ENCODE data around the gene IL10. TPM values are rescaled to one million over a fixed set of nuclear protein-coding genes. Genes with fewer than 3 reads are reported as not detected.

IL10 gene
- 0.42 TPM for polyA plus RNA-seq (ENCODE audit: insufficient read length)
- long read RNA-seq, donor 1 = 0 reads
- long read RNA-seq, donor 2 = 0 reads
- long read RNA-seq, donor 3 = 0 reads
- long read RNA-seq, donor 4 = 0 reads
- long read RNA-seq, donor 5 = 0 reads
- long read RNA-seq, donor 6 = 0 reads
- long read RNA-seq, donor 7 = 0 reads
- long read RNA-seq, donor 8 = 0 reads

DNA sequence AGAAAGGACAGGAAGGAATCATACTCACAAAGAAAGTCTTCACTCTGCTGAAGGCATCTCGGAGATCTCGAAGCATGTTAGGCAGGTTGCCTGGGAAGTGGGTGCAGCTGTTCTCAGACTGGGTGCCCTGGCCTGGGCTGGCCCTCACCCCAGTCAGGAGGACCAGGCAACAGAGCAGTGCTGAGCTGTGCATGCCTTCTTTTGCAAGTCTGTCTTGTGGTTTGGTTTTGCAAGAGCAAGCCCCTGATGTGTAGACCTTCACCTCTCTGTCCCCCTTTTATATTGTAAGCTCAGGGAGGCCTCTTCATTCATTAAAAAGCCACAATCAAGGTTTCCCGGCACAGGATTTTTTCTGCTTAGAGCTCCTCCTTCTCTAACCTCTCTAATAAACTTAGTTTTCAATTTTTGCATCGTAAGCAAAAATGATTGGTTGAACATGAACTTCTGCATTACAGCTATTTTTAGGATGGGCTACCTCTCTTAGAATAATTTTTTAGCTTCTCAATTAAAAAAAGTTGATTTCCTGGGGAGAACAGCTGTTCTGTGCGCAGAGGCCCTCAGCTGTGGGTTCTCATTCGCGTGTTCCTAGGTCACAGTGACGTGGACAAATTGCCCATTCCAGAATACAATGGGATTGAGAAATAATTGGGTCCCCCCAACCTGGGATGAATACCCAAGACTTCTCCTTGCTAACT is at the start of gene IL10:
TSS of gene IL10 (minus strand) at position 252 of the 695 bp plus-strand sequence. CDS start at position 193, 59 bp downstream.
- no peak for DNase-seq

DNA sequence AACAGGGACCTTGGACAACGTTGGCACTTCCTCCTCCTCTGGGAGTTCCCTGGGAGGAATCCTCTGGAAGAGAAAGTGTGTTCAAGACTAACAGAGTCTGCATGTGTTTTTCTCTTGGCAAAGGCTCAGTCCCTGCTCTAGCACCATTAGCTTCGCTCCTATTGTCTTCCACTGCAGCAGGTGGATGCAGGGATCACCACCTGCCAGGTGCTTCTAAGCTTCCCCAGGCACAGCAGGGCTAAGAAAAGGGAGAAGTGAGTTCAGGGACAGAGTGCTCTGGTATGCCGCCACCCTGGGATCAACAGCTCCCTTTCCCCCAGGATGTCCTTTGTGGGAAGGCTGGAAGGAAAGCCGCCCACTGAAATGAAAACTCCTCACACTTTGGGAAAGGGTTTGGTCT is 49.2 kb upstream of the IL10 start:
- no peak for DNase-seq

DNA sequence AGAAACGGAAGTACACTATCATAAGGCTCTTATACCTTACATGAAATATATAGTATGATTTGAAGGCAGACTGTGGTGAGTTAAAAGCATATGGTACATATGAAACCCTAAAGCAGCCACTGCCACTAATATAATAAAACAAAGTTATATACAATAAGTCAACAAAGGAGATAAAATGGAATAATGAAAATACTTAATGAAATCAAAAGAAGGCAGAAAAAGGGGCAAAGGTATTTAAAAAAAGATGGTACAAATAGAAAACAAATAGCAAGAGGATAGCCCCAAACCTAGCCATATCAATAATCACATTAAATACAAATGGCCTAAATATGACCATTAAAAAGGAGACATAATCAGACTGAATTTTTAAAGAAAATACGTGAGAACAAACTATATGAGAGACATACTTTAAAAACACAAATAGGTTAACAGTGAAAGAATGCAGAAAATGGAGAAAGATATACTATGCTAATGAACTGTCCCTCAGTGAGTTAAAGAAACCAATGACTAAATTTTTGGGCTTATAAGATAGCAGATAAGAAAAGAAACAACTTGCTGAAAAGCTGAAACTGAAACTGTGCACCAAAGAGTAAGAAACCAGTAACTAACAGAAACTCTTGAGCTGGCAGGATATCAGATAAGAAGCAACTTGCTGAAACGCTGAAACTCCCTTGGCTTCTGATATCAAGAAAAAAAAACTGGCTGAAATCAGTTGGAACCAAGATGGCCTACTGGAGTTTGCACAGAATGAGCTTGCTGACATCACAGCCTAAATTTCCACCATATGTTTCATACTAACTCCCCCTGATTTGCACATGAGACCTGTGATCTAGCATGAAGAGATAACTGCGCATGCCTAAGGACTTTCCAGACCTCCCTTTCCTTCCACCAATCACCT is 44.3 kb upstream of the IL10 start:
- no peak for DNase-seq

DNA sequence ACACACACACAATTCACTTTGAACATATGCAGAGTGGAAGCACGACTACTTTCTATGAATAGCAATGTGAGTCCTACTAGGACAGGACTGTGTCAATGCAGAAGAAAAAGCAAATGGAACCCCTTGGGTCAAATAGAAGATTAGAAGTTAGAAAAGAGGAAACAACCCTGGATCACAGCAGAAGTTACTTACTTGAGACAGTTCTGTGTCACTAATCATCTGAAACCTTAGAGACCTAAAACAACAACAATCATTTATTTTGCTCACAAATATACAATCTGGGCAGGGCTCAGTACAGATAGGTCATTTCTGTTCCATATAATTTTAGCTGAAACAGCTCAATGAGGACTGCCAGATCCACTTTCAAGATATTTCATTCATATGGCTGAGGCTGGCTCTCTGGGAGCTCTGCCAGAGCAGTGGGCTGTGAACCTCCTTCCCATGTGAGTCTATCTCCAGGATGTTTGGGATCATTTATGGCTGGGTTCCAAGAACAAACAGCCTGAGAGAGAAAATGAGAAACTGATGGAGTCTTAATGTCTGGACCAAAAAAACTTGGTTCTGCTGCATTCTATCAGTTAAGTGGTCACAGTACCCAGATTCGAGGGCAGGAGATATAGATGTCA is 42.5 kb upstream of the IL10 start:
- DNase-seq = no peak

DNA sequence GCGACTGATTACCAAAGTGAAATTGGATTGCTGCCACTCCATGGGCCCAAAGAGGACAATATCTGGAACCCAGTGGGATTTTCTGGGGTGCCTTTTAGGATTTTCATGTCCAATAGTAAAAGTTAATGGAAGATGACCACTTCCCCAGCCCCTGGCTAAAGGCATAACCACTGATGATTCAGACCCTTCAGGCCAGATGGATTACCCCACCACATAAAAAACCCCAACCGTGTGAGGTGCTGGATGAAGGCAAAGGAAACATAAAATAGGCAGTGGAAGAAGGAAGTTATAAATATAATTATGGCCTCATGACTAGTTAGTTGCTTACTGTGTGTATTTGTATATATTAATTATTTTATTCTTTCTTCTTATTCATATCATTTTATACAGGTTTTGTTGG is 40.2 kb upstream of the IL10 start:
- DNase-seq = no peak

DNA sequence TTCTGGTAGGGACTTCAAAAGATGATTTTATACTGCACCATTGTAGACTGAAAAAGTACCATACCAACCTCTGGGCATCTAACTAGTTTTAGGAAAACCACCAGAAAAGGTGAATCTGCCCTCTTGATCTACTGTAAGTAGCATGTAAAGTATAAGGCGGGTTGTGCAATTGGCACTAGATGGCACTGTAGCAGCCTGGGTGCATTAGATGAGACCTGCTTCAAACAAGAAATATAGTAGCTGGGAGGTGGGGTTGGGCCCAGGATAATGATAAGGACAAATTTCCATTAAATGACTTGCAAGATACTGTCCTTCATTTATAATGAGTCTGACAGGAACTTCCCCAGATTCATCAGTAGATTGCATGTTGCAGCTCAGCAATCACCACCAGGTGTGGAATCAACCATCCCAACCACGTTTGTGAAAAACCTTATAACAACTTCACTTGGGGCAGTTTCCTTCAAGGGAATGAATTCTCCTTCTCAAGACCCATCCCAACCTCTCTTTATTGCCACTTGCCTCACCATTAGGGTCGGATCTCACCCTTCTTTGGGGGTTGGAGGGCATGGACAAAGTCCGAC is 37.3 kb upstream of the IL10 start:
- DNase-seq = no peak

DNA sequence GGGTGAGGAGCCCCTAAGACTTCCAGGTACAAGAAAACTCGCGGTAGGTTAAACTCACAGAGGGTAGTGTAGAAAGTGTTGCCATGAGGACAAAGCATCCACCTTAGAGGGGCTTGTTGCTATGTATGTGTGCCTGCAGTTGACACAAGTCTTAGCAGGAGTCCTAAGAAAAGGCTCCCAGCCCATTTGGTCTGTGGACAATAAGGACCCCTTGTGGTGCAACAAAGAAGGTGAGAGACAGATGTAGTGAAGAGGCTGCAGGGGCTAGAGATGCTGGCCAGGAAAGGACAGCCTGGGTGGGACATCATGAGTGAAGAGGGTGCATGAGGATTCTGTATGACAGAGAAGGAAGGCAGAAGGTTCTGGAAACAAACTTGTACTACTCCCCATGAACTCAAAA is 36.3 kb upstream of the IL10 start:
- no peak for DNase-seq

DNA sequence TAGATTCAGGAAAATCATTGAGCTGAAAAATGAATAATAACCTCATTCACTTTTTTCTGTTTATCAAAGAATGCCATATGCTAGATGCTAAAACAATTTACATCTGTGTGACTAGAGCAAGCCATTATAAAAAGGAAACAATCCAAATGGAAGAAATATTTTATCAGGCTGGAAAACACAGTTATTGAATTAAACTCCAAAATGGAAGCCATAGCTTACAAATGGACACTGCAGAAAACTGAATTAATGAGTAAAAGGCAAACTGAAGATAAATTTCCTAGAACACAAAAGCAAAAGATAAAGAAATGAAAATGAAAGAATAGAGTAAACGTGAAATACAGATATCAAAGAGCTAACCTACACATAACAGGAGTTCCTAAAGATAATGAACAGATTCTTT is 33.1 kb upstream of the IL10 start:
- no peak for DNase-seq

DNA sequence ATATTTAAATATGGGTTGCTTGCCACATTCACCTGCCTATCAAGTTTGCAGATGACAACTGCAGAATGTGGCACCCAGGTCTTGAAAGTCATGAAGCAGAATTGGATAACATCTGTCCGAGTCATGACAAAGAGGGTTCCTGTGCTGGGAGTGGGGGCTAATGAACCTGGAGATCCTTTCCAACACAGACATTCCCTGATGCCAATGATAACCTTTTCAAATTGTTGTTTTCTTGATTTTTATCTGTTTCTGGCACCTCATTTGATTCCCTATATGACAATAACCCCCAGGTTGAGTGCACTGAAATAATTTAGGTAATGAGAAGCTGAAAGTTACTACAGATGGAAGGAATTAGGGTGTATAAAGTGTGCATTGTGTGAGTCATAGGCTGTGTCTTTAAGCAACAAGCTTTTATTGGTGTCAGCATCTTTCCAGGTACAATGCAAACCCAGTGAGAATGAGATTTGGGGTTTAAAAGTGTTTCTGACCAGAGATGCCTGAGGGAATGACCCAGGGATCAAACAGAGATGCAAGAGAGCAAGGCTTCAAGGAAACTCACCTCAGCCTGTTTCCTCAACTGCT is 32.0 kb upstream of the IL10 start:
- DNase-seq = no peak

DNA sequence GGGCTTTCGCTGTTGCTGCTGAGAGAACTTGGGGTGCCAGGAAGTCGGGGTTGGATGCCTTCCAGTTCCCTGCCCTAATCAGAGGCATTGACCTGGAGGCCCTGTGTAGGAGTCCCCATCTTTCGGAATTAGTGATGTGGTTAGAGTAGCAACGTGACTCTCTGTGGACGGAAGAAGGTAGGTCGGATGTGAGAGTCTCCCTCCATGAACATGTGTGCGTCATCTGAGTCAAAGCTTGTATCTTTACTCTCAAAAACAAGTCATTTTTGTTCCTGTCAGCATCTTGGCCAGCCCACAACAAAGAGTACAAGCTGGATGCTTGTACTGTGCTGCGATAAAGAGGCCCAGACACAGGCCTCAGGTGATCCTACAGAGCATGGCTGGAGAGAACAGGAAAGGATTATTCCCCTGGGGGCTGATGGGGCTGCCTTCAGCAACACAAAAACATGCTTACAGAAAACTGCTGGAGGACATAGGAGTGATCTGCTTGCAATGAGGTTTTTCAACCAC is 31.0 kb upstream of the IL10 start:
- no peak for DNase-seq

DNA sequence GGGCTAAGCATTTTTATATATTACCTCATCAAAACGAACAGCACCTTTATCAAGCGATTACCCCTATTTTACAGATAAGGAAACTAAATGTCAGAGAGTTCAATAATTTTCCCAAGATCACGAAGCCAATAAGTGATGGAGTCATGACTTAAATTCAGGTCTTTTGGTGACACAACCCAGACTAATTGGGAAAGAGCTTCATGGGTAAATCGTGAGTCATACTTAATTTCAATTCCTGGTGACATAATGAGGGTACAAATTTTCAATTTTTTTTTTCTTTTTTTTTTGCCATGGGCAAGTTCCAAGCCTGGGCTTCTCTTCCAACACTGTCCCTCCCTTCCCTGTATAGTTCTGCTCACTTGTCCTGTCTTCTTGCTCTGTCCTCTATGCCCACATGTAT is 30.1 kb upstream of the IL10 start:
- no peak for DNase-seq

DNA sequence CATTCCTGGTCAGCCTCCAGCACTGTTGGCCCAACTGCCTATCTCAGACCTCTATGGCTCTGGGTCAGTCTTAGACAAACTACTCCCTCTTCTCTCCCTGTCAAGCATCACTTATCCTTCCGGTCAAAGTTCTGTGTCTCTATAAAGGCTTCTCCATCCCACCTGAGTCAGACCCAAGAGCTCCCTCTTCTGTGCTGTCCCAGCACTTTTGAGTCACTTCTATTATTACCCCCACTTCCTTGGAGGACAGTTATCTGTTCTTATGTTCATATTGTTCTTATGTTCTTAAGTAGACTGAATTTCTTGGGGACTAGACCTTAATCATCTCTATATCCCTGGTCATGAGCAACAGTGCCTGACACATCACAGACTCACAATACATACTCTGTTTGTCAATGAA is 29.2 kb upstream of the IL10 start:
- DNase-seq = no peak

DNA sequence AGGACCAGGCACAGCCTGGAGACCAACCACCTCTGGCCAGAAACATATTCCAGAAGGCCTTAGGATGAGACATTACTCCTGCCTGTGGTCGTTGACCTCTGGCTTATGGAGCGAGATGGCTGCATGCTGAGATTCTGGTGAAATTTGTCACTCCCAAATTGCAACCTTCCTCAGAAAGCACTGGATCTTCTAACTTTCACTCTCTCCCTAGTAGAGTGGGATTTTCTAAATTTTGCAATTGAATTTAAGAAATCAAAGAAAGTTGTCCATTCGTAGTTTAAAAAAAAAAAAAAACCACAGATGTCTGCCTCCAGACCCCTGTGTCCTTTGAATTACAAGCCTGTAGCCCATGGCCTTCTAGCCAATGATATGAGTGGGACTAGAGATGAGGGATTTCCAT is 28.6 kb upstream of the IL10 start:
- DNase-seq = no peak

DNA sequence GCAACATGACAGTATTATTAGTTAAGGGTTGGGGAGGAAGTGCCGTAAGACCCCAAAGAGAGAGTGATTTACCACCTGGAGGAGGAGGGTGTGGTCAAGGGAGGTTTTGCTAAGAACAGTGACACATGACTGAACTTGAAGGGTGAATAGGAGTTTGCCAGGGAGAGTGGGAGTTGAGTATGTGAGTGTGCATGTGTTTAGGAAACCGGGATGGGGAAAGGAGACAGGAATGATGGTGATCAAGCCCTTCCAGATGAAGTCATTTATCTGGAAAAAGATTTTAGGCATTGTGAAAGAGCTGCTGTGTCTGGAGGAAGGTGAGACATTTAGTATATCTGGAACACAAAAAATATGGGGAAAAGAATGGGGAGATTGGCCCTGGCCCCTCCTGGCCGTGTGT is 28.1 kb upstream of the IL10 start:
- no peak for DNase-seq

DNA sequence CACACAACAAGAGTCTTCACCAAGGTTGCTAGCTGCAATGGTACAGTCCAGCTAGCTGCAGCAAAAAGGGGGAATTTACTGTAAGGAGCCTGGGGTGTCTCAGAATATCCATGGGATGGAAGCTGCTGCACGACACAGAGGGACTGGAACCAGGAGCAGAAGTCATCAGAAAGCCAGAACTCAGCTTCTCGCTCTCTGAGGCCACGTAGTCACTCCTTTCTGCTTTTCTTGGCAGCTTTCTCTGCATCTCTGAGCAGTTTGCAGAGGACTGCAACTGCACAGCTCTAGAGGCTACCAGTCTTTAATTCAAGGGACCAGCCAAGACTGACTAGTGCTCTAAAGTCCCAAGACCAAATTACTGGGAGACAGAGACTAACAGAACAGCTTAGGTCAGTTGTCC is 27.0 kb upstream of the IL10 start:
- DNase-seq = no peak

DNA sequence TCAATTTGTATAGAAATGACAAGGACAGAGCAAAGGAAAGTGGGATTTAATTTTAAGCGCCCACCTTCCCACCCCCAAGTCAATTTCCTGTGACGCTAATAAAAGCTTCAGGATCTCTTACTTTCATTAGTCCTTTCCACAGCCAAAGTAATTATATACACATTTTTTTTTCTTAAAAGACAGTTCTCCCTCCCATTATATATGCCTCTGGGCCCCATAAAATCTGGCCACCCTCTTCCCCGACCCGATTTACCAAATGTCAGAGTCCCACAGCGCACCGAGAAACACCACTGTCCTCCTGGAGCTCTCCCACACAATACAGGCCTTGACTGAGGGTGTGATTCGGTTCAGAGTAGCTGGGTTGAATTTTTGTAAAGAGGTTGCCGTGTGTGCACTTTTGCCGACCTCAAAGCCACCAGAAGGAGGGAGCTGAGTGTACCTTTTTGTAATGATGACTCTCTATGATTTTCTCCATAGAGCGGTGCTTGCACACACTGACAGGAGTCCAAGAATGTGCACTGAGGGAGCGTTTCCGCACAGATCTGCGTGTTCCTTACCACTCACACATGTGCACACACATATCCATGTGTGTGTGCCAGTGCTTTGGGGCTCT is 26.2 kb upstream of the IL10 start:
- DNase-seq = no peak

DNA sequence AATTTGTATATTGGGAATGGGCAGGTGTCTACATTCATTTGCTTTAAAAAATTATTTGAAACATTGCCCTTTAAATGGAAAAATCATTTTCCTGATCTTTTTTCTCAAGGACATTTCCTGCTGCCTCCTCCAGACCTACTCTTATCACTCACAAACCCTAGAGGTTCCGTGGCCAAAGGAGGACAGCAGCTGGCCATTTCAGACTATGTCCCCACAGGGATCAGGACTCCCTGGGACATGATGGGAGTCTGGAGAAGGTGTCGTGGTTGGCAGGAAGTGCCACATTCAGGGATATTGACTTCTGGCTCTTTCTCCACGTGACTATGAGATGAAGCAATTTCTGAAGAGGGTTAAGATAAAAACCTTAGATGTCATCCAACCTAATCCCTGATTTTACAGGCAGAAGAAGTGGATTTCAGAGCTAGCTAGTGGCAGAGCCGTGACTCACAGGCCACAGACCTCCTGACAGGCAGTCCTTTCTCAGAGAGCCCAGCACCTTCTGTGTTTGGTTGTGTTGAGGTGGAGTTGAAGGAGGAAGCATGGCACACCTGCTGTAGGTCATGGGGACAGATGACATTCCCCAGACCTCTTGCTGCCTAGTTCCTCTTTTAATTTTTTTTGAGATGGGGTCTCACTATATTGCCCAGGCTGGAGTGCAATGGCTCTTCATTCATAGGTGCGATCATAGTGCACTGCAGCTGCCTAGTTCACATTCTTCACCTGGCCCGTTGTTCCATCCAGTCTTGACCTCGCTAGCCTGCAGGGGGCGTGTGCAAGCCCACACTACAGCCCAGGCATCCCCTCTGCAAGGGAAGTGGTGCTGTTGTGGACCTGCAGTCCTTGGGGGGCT is 25.5 kb upstream of the IL10 start:
- no peak for DNase-seq

DNA sequence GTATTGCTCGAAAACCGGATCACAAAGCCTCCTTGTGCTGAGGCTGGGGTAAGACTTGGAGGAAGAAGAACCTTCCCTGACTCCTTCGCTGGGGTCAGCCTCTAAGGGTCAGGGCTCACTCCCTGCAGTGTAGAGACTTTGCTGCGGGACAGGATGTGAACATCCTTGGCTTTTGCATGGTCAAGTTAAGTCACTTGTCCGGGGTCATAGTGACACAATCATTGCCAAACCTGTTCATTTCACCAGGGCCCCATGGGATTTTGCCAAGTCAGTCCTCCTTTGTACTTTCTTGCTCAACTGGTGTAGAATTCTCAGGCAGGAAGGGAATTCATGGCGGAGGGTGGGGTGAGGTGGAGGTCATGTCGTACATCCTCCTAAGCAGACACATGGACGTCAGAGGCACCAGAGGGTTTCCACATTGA is 24.7 kb upstream of the IL10 start:
- no peak for DNase-seq

DNA sequence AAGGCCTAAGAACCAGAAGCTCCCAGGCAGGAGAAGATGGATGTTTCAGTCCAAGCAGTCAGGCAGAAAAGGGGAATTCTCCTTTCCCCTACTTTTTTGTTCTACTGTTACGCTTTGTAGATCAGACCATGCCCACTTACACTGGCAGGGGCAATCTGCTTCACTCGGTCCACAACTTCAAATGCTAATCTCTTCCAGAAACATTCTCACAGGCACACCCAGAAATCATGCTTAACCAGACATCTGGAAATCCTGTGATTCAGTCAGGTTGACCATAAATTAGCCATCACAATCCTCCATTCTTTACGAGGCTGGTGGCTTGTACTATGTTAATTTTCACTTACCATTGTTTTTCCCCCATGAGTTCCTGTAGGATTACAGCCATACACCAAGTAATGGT is 23.8 kb upstream of the IL10 start:
- DNase-seq = no peak

DNA sequence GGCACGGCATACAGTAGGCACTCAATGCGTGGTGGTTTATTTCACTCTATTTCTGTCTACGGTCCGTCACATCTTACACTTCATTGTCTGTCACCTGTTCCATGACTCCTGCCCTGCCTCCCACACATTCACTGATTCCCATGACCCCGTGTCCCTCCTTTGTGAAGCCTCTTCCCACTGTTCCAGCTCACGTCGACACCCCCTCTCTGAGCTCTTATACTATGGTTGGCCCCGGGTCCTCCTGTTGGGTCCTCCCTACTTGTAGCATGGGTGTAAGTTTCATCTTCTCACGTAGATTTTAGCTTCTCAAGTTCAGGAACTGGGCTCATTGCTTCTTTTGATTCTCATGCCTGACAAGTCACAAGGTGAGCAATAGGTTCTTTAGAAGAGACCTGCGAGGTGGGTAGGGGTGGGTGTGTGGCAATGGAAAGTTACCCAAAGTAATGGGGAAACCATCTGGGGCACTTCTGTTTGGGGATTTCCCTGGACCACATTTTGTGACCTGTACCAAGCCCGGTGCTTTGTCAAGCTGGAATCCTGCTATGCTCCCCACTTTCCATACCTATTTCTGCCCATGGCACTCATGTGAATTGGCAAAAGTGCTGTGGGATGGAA is 22.1 kb upstream of the IL10 start:
- no peak for DNase-seq
